Erythroblast (primary cell): ENCODE results near the gene EEFSEC.

Experiments
- GATA1 ChIP-seq: IDR thresholded peaks from 2 replicates; pipeline ENCODE4 v1.6.1; 2011; ENCODE audit warnings: low read depth, mild to moderate bottlenecking, control low read depth, low read length, moderate library complexity
- POLR2A ChIP-seq: IDR thresholded peaks from 2 replicates; pipeline ENCODE4 v1.6.1; 2011; ENCODE audit warnings: mild to moderate bottlenecking, low read length

DNA sequence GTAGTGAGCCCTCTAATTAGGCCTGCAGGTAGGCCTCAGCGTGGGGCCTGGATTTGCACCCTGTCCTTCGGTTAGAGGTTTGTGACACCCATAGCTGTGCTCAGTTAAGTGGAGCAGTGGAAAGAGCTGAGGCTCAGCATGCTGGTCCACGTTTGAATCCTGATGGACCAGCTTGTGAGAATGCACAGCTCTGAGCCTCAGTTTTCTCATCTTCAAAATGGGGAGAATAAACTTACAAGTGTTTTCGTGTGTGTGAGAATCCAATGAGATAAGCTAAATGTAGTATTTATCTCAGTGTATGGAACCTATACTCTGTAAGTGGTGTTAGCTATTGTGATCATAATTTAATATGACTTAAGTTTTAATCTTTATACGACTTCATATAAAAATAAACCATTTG, 22.5 kb downstream of the EEFSEC start:
- TF ChIP-seq POLR2A (no peak), GATA1 (no peak)
